Skin epidermis (tissue), 12 donors: Measurements from ENCODE around the gene RPTOR.

ENCODE experiments used
- H3K27ac ChIP-seq, 21 experiments: fragments of 200-600 bp; sonication (generic) in 11 of 21; one replicate each; pipeline ENCODE4 v1.5.0; 2020; ENCODE audit warnings: mild to moderate bottlenecking in 3 of 21, inconsistent platforms in 2 of 21, moderate library complexity in 2 of 21
- H3K4me3 ChIP-seq, 7 experiments: fragments of 200-600 bp; sonication (generic) in 2 of 7; one replicate each; pipeline ENCODE4 v1.5.0; 2020; ENCODE audit warnings: inconsistent platforms in 2 of 7, mild to moderate bottlenecking in 2 of 7, moderate library complexity in 1 of 7

RPTOR gene

DNA sequence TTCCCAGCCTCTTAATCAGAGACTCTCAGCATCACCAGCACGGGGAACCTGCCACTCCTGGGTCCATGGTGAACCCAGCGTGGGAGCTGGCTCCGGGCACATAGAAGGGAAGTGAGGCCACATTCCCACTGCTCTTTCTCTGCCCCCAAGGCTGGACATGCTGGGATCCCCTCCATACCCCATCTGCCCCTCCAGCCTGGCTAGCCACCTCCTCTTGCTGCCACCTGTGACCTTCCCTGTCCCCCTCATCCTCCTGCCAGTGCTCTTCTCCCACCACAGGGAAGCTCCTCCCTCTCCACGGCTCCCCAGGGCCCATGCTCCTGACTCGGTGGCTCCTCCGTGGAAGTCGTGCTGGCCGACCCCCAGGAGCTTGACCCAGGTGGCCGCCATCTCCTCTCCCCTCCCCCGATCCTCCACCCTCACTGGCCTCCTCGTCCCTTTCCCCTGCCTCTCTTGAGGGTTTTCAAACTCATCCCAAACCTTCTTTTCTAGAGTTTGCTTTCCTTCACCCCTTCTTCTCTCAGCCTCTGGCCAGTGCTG, 307.9 kb downstream of the RPTOR start:
- no peak overlapping the region for H3K4me3 ChIP-seq
- H3K27ac ChIP-seq = no peak overlapping the region

DNA sequence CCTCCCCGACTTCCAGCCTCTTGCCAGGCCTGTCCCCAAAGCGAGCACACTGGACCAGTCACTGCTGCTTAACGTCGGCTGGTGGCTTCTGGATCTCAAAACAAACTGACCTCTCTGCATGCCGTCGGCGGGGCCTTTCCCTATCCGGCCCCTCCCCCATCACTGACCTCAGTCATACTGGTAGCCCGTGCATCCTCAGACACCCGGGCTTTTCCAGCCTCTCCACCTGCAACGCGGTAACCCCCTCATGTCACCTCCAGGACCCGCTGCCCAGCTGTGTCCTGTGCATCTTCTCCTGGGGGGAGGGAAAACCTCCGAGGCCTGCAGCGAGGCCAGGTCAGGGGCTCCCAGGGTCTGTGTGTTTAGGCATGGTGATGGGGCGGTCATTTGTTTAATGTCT, 308.4 kb downstream of the RPTOR start:
- Histone ChIP-seq H3K27ac (no peak overlapping the region), H3K4me3 (no peak overlapping the region)

DNA sequence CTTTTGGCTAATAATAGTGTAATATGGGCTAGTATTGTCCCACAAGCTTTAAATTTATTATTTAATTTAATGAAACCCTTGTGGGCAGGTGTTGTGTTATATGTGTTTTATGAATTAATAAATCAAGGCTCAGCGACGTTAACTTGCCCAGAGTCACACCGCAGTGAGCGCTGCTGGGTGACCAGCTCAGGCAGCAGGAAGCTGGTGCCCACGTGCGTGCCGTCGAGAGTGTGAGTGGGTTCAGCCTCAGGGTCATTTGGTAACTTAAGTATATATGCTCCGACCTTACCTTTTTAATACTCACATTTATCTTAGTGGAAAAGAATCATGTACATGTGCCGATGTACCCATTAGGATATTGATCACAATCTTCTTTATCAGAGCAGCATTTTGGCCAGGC, 309.6 kb downstream of the RPTOR start:
- H3K4me3 ChIP-seq = no peak overlapping the region
- no peak overlapping the region for H3K27ac ChIP-seq

DNA sequence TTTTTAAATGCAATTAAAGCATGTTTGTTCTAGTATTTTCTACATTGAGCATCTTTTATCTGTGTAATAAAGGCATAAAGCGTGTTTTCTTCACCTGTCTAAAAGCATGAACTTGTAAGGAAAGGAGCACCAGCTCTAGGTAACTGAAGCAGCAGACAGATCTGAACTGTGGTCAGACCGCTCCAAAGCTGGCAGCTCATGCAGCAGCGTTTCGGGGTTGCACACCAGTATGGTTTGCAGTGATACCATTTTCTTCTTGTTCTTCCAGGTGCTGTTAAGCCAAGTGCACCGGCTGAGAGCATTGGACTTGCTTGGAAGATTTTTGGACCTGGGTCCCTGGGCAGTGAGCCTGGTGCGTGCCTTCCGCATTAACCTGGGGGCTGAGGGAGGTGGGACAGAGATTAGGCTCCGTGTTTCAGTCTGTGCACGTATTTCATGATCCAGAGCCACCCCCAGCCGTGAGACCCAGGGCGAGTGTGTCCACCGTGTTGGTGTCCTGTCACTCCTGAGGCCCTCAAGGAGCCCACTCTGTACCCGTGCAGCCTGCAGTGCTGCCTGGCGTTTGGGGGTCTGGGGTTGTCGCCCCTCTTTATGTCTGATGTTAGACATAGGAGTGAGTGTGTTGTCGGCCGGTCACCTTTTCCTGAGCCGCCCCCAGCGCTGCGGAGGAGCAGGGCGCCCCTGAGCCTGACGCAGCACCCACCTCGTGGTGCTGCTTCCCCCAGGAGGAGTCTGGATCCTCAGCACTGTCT, 310.7 kb downstream of the RPTOR start:
- peak overlapping the region in 4 of 21 experiments; percentile 30 to 73 (median 52) for H3K27ac ChIP-seq
- H3K4me3 ChIP-seq = no peak overlapping the region

DNA sequence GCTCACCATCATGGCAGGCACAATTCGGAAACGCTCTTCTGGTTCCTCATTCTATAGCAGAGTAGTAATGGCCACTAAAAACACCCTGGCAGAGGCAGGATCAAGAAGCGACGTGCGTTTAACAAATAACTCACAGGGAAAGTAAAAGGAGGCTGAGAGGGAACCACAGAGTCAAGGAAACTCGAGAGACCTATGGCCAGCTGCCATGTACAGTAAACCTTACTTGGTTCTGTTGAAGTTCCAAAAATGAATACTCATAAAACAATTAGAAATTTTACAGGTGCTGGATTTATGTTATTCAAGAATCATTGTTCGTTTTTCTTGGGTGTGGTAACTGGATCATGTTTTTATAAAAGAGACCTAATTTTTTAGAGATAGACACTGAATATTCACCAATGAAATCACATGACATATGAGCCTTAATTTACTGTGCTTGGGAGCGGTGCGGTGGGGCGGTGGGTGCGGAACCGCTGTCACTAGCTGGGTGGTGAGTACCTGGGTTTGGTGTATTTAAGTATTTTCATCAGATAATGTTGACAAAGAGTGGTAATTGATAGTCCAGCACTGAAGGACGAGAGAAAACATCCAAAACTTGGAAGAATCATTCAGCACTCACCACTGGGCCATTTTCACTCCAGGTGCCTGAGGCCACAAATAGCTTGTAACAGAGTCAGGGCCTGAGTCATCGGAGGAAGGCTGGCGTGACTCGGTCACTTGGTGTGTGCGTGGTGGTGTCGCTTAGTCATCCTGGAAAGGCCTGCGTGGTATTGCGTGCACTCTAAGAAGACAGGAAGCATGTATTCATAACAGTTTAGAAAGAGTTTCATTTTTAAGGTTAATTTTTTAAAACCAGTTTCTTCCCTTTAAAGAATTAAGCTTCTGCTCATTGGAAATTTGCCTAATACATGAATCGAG, 311.6 kb downstream of the RPTOR start:
- H3K27ac ChIP-seq = peak overlapping the region in 14 of 21 experiments; percentile 19 to 82 (median 54)

DNA sequence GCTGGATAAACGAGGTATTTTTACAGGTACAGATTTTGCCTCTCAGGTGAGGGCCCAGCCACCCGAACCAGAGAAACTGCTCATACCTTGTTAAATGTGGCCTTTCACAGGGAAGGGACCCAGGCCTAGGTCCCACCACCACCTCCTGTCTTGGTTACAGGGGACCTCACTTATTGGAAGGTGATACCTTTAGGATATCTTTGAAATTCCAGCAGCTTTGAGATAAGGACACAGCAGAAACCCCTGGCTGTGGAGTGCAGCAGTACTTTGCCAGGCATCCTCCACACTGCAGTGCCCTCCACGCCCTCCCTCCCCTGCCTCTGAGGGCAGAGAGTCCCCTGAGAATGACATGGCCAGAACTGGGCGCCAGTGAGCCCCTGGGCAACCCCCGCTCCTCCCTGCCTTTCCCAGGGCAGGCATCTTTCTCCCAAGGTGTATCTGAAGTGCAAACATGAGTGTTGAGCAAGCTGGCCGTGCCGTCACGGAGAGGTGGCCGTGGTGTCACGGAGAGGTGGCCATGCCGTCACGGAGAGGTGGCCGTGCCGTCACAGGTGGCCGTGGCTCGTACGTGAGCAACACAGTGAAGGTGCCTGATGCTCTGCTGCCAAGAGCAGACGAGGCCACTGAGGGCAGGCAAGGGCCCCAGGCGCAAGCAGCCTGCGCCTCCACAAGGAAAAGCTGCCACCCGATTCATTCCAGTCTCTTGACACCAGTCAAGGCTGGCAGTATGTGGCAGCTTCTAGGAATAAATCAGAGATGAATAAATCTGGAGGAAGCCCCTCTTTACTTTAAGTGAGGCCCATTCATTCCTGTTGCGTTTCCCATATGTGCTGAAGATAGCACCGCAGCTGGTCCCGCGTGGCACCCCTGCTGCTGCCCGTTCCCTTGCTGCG, 312.5 kb downstream of the RPTOR start:
- Histone ChIP-seq H3K4me3 (no peak overlapping the region), H3K27ac (peak overlapping the region in 14 of 21 experiments; percentile 19 to 82 (median 54))

More for the DNA sequence above, 311.6 kb downstream of the RPTOR start:
- H3K4me3 ChIP-seq = no peak overlapping the region

DNA sequence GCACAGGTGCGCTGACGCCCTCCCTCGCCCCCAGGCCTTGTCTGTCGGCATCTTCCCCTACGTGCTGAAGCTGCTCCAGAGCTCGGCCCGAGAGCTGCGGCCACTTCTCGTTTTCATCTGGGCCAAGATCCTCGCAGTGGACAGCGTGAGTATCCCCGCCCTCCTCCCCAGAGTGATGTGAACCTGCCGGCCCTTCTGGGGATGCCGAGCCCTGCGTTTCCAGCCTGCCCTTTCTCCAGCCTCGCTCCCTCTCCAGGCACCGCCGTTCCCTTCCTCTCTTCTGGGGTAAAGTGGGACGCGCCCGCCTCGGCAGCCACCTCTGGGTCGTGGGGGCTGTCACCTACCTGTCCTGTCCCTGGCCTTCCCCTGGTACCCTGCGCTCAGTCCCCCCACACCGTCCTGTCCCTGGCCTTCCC, 313.1 kb downstream of the RPTOR start:
- H3K27ac ChIP-seq = peak overlapping the region in 1 of 21 experiments; percentile 82

DNA sequence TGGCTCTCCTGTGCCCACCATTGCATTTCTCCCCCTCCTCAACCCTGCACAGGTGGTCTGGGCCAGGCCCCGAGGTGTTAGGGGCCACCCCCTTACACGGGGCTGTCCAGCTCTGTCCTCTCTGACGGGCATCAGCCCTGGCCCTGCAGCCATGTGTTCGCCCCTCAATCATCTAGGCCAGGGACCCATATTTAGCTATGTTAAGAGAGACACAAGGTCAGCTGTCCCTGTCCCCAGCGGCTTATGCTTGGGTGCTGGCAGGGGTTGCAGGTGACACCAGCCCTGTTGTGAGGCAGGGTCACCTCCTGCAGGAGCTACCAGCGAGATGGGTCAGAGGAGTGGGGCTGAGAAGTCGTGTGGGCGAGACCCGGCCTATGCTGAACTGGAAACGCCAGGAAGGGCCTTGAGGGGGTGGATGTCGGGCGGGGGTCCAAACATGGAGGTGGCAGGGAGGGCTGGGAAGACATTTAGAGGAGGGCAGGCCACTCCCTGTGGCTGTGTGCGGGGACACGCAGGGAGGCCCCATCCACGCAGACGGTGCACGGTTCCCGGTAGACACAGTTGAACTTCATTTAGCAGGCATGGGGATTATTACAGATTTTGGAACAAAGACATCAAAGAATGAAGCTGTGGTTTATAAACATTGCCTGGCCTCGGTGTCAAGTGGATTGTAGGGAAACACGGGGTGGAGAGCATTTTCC, 313.8 kb downstream of the RPTOR start:
- no peak overlapping the region for H3K4me3 ChIP-seq
- H3K27ac ChIP-seq = peak overlapping the region in 2 of 21 experiments; percentile 35 to 82

More for the DNA sequence above, 313.1 kb downstream of the RPTOR start:
- H3K4me3 ChIP-seq = no peak overlapping the region

DNA sequence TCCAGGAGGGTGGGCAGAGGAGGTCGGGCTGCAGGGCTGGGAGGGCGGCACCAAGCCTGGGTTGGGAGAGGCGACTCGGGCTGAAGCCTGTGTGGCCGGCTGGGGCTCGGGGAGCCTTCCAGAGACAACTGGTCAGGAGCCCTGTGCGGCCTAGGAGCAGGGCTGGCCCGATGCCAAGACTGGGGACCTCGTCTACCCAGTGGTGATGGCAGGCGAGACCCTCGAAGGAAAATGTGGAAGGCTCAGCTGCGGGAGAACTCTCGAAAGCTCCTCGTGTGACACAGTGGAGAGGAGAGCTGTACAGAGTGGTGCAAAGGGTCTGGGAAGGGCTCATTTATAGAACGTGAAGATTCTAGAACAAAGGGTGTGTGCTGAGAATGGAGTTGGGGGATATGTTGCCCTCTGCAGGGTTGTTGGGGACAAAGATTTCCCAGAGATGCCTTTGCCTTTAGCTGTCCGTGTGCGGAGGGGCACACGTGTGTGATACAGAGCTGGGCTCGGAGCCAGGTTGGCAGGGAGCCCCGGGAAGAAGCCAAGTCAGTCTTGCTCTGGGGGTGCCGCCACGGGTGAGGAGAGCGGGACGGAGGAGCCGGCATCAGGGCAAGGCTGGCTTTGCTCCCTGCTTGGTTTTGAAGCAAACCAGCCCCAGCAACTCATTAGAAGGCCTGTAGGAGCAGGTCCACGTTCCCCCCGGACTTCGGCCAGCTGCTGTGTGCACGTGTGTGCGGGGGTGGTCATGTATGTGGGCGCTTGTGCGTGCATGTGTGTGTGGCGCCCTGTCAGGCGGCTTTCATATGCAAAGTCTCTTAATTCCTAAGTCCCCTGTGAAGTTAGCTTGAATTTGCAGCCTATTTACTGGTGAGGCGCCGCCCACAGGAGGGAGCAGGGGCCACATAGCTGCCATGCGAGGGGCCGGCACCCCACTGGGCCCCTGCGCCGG, 314.6 kb downstream of the RPTOR start:
- no peak overlapping the region for H3K4me3 ChIP-seq
- peak overlapping the region in 3 of 21 experiments; percentile 16 to 37 (median 35) for H3K27ac ChIP-seq

DNA sequence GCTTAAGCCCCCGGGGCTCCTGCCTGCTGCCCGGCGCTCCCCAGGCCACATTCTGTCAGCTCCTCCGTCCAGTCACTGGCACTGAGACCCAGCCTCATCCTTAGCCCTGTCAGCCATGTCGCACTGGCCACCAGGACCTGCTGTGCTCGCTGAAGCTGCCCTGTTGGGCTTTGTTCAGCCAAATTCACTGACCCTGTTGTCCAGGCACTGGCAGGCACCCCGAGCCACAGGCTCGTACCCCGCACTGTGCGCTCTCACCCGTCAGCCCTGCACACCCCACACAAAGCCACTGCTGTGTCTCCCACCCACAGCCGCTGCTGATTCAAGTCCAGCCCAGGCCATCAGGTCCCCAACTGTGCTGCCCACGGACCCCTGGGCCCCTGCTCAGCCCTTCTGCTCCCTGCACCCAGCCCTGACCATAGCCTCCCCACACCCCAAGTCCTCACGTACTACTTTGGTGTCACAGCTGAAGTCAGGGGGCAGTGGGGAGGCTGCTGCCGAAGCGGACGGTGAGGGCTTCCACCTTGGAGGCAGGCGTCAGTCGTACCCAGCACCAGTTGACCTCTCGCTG, 315.5 kb downstream of the RPTOR start:
- no peak overlapping the region for H3K27ac ChIP-seq

DNA sequence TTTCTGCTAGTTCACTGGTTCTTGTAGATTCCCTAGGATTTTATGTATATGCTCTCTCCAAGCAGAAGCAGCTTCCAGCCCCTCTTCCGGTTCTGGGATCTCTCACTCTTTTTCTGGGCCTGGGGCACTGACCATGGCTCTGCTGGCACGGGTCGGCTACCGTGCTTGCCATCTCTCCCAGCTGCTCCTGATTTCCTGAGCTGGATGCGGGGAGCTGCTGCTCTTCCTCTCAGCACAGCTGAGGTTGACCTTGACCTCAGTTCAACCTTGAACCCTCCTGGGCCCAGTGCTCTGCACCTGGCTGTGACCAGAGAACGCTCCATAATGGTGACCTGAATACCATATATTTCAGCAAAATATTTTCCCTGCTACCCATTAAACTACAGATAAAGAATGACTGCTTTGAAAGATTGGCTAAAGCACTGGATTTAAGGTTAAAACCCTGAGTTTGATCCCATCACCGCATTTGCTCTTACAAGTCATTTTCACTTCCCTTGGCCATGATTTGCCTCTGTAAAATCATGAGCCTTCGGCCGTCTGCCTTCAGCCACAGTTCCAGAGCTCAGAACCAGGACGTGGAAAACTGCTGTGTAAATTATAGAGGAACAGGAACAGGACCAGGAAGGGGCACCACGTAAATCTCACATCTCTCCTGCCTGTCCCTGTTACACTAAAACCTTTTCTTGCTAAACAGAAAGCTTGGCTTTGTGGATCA, 316.2 kb downstream of the RPTOR start:
- no peak overlapping the region for H3K27ac ChIP-seq
- no peak overlapping the region for H3K4me3 ChIP-seq

More for the DNA sequence above, 315.5 kb downstream of the RPTOR start:
- H3K4me3 ChIP-seq = no peak overlapping the region

DNA sequence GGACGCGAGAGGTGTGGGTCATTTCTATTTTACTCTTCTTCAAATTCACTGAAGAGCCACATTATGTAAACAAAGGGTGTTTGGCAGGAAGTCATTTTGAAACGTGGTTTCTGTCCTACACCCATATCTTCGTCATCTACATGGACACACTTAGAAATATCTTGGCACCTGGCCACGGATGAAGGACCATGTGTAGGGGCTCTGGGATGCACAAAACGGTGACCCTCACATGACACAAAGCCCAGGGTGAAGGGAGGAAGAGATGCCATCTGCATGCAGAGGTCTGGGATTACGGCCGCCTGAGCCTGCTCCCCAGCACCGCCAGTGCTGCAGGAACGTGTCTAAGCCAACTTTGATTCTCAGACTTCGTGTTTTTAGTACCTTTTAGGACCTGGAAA, 316.8 kb downstream of the RPTOR start:
- H3K27ac ChIP-seq = no peak overlapping the region
- H3K4me3 ChIP-seq = no peak overlapping the region

DNA sequence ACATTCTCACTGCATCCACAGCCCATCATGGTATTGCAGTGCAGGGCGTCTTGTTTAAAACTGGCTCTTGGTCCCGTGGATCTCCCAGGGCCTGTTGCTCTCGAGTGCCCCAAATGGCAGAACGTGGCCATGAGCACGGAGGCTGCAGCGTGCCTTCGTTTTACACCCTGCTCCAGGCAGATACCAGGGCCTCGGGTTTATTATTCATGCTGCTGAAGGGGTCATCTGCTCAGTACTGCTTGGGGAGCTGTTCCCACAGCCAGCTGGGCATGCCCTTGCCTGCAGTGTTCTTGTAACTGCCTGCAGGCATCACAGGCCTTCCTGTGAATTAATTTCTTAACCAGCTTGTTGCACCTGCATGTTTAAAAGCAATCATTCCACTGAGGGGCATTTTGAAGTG, 317.3 kb downstream of the RPTOR start:
- H3K4me3 ChIP-seq = no peak overlapping the region
- no peak overlapping the region for H3K27ac ChIP-seq

DNA sequence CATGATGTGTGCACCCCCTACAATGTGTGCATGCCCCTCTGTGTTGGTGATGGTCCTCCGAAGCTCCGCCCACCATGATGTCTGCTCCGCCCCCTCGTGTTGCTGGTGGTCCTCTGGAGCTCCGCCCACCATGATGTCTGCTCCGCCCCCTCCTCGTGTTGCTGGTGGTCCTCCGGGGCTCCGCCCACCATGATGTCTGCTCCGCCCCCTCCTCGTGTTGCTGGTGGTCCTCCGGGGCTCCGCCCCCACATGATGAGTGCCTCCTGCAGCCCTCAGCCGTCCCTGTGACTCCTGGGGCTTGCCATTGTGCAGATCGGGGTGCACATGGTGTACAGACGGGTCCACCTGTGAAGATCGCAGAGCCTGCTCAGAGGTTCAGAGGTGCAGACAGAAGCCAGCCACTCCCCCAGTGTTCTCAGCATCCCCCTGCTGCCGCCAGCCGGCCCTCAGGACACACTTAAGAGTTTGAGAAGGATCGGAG, 317.9 kb downstream of the RPTOR start:
- no peak overlapping the region for H3K4me3 ChIP-seq
- H3K27ac ChIP-seq = no peak overlapping the region

DNA sequence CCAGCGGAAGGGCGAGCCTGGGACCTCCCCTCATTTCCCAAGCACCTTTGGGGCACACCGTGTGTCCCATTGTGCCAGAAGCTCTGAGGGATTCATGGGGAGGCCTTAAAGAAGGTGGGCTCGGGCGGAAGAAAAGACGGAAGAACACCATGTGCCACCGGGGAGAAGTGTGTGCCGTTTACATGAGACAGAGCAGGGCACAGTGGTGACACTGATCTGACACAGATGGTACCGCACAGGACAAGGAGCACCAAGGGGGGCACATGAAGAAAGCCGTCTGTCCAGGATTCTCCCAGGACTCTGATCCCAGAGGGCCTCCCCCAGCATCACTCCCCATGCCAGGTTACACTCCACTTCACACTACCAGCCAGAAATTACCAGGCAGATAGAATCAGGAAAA, 318.3 kb downstream of the RPTOR start:
- Histone ChIP-seq H3K4me3 (no peak overlapping the region), H3K27ac (no peak overlapping the region)

DNA sequence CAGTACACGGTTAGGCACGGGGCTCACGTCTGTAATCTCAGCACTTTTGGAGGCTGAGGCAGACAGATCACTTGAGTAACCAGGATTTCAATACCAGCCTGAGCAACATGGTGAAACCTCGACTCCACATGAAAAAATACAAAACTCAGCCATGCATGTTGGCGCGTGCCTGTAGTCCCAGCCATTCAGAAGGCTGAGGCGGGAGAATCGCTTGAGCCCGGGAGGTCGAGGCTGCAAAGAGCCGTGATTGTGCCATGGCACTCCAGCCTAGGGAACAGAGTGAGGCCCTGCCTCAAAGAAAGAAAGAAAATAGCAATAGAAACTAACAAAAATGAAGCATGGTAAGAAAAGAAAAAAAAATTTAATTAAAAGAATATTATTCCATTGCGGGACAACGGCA, 319.0 kb downstream of the RPTOR start:
- no peak overlapping the region for H3K4me3 ChIP-seq
- H3K27ac ChIP-seq = no peak overlapping the region

DNA sequence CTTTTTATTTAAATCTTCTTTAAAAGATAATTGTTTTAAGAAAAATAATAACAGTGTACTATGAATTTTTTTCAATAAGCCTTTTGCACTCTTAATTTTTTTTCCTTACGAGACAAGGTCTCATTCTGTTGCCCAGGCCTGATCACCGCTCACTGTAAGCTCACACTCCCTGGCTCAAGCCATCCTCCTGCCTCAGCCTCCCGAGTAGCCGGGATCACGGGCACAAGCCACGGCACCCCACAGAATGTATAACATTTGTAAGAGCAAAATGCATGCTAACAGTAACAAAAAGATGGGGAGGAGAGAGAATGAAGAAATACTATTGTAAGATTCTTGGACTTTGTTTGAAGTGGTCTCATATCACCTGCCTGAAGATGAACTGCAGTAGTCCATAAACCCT, 320.1 kb downstream of the RPTOR start:
- no peak overlapping the region for H3K4me3 ChIP-seq
- H3K27ac ChIP-seq = no peak overlapping the region
